ENCODE measurements around the gene CECR2.

The CECR2 gene

DNA sequence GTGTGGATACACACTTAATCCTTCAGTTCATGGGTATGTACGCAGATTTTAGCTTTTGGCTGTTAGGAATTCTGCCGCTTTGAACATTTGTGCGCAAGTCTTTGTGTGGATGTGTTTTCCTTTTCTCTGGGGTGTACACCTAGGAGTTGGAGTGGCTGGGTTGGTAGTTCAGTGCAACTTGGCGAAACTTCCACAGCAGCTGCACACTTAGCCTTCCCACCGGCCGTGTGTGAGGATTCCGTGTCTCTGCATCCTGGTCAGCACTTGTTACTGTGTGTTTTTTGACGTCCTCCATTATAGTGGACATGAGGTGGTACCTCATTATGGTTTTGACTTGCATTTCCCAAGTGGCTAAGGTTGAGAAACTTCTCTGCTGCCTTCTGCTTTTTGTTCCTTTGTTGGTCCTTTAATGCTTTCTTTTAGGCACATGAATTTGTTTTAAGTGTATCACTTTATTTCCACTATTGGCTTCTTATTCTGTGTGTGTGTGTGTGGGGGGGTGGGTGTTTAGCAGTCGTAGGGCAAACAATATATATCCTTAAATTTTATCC is 121.9 kb downstream of the CECR2 start:
- Histone ChIP-seq H3K36me3 (ENCODE audit: control insufficient read depth, low read length) (no peaks in the 10 kb centered on the region), H4K20me1 (ENCODE audit: control insufficient read depth, insufficient read depth, low read depth, low read length) (no peaks in the 10 kb centered on the region), H3F3A (ENCODE audit: control insufficient read depth, insufficient read depth) (peaks cover 4% of the 10 kb centered on the region; the same call in 1 of the 2 replicates), H3K4me3 (ENCODE audit: low read length) (no peak overlapping the region), H3K27me3 (ENCODE audit: control insufficient read depth, low read length) (no peaks in the 10 kb centered on the region), H3K4me2 (ENCODE audit: low read length) (no peak overlapping the region), H3K79me2 (ENCODE audit: control insufficient read depth, low read length) (peaks cover 2% of the 10 kb centered on the region; the same call in 1 of the 2 replicates), H3K9me3 (ENCODE audit: control insufficient read depth, insufficient read depth, low read length) (no peaks in the 10 kb centered on the region), H3K4me1 (ENCODE audit: control insufficient read depth, low read length) (peaks cover 21% of the 10 kb centered on the region), H3K27ac (ENCODE audit: low read depth, low read length) (no peak overlapping the region), H3K9me2 (replicated peaks; ENCODE audit: control insufficient read depth, low read length) (no peaks in the 10 kb centered on the region)
- TF ChIP-seq, protein P1, sequence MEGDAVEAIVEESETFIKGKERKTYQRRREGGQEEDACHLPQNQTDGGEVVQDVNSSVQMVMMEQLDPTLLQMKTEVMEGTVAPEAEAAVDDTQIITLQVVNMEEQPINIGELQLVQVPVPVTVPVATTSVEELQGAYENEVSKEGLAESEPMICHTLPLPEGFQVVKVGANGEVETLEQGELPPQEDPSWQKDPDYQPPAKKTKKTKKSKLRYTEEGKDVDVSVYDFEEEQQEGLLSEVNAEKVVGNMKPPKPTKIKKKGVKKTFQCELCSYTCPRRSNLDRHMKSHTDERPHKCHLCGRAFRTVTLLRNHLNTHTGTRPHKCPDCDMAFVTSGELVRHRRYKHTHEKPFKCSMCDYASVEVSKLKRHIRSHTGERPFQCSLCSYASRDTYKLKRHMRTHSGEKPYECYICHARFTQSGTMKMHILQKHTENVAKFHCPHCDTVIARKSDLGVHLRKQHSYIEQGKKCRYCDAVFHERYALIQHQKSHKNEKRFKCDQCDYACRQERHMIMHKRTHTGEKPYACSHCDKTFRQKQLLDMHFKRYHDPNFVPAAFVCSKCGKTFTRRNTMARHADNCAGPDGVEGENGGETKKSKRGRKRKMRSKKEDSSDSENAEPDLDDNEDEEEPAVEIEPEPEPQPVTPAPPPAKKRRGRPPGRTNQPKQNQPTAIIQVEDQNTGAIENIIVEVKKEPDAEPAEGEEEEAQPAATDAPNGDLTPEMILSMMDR (IDR thresholded peaks at IDR 0.05; ENCODE audit: low read depth, low read length, poor library complexity, severe bottlenecking): no peak
- TF ChIP-seq EZH2phosphoT487 (IDR thresholded peaks at IDR 0.05; ENCODE audit: borderline replicate concordance, low read length): no peak

DNA sequence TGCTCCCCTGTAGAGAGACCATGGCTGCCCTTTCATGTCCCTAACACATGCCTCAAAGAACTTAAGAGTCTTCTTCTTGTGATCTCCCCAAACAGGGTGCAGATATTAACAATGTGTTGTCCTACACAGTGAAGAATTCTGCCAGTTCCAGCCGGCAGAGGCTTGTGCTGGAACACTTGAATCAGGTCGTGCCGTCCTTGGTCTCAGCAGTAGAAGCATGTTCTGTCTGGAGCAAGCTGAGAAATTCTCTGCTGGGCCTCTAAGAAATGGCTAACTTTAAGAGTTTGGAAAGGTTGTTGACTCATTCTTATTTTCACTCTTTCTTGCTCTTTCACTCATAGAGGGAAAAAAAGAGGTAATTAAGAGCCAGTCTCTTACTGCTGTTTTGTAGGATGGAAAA is 123.0 kb downstream of the CECR2 start:
- no peaks in the 10 kb centered on the region for H3K9me3 ChIP-seq (ENCODE audit: control insufficient read depth, insufficient read depth, low read length)
- H3K36me3 ChIP-seq (ENCODE audit: control insufficient read depth, low read length): peaks cover under 1% of the 10 kb centered on the region; the same call in 1 of the 2 replicates
- H3K4me1 ChIP-seq (ENCODE audit: control insufficient read depth, low read length): peaks cover 32% of the 10 kb centered on the region
- no peak overlapping the region for H3K4me2 ChIP-seq (ENCODE audit: low read length)
- no peak overlapping the region for H3K27ac ChIP-seq (ENCODE audit: low read depth, low read length)
- peaks cover 2% of the 10 kb centered on the region; the same call in 1 of the 2 replicates for H3K79me2 ChIP-seq (ENCODE audit: control insufficient read depth, low read length)
- H4K20me1 ChIP-seq (ENCODE audit: control insufficient read depth, insufficient read depth, low read depth, low read length): no peaks in the 10 kb centered on the region
- H3K4me3 ChIP-seq (ENCODE audit: low read length): no peak overlapping the region
- H3K27me3 ChIP-seq (ENCODE audit: control insufficient read depth, low read length): no peaks in the 10 kb centered on the region
- TF ChIP-seq EZH2phosphoT487 (IDR thresholded peaks at IDR 0.05; ENCODE audit: borderline replicate concordance, low read length): no peak
- TF ChIP-seq, protein P1 (IDR thresholded peaks at IDR 0.05; ENCODE audit: low read depth, low read length, poor library complexity, severe bottlenecking): no peak
- H3K9me2 ChIP-seq (replicated peaks; ENCODE audit: control insufficient read depth, low read length): no peaks in the 10 kb centered on the region
- H3F3A ChIP-seq (ENCODE audit: control insufficient read depth, insufficient read depth): peaks cover 4% of the 10 kb centered on the region; the same call in 1 of the 2 replicates

DNA sequence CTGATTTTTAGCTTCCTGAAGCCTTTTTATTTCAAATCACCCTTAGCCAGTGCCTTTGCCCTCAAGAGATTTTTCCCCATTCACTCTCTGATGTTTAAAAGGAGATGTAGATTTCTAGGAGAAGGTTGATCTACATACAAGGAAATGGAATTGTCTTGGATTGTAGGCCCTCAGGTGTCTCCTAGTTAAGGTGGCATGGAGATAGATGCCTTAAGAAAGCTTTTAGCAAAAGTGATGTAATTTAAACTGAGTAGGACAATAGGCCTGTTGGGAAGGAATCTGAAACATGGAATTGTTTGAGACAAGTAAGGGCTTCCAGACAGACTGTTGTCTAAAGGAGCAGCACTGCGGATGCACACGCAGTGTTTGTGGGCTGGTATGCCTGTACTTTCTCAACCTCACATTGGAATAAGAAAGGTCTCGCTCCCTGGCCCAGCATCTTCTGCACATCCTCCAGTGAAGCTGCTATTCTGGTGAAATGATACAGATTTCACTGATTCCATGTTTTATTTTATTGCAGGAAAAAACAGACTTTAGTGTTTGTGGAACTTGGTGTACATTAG is 124.2 kb downstream of the CECR2 start:
- TF ChIP-seq EZH2phosphoT487 (IDR thresholded peaks at IDR 0.05; ENCODE audit: borderline replicate concordance, low read length): no peak
- TF ChIP-seq, protein P1 (IDR thresholded peaks at IDR 0.05; ENCODE audit: low read depth, low read length, poor library complexity, severe bottlenecking): no peak
- Histone ChIP-seq H3K4me2 (ENCODE audit: low read length) (no peak overlapping the region), H3F3A (ENCODE audit: control insufficient read depth, insufficient read depth) (peaks cover 4% of the 10 kb centered on the region; the same call in 1 of the 2 replicates), H3K4me1 (ENCODE audit: control insufficient read depth, low read length) (peaks cover 29% of the 10 kb centered on the region), H3K27me3 (ENCODE audit: control insufficient read depth, low read length) (no peaks in the 10 kb centered on the region), H3K9me3 (ENCODE audit: control insufficient read depth, insufficient read depth, low read length) (no peaks in the 10 kb centered on the region), H3K9me2 (replicated peaks; ENCODE audit: control insufficient read depth, low read length) (no peaks in the 10 kb centered on the region), H3K4me3 (ENCODE audit: low read length) (no peak overlapping the region), H3K79me2 (ENCODE audit: control insufficient read depth, low read length) (peaks cover 4% of the 10 kb centered on the region; the same call in 1 of the 2 replicates), H3K36me3 (ENCODE audit: control insufficient read depth, low read length) (peaks cover 5% of the 10 kb centered on the region), H3K27ac (ENCODE audit: low read depth, low read length) (no peak overlapping the region), H4K20me1 (ENCODE audit: control insufficient read depth, insufficient read depth, low read depth, low read length) (no peaks in the 10 kb centered on the region)

Measured in DOHH2 (cell line).